ENCODE data around the gene ARL14EP. TPM values are rescaled to one million over a fixed set of nuclear protein-coding genes. Genes with fewer than 3 reads are reported as not detected.

Gene ARL14EP
- total RNA-seq, 1 experiment from 2014 or later, result 15.3 TPM

DNA sequence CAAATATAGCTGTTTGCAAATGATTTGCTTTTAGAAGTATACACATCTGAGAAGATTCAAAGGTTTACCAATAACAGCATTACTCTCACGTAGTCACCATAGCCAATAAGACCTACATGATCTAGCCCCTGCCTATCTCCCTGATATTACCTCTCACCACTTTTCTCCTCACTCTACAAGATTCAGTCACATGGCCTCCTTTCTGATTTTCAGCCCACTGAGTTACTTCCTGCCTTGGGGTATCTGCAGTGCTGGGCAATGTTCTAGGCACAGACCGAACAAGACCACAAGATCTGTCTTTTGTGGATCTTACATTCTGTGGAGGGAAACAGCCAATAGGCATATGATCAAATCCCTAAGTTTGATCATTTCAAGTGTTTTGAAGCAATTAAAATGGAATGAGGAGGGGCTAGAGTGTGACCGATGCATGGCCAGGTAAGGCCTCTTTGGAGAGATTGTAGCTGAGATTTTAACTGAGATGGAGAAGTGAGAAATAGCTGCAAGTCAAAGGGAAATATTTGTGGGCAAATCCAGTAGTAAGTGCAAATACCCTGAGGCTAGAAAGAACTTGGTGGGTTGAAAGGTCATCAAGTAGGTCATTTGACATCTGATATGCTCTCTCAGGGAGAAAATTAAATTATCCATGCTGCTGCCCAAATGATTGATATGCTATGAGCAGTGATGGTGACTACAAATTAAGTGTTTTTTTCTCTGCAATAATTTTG is 43.1 kb downstream of the ARL14EP start:
- Mint-ChIP-seq H3K27me3 (ENCODE audit: low read depth) (no peaks in the 10 kb centered on the region), H3K4me3 (no peak overlapping the region), H3K4me1 (peaks cover 28% of the 10 kb centered on the region), H3K36me3 (0 out of 2 replicates have a peak, but pooled peaks cover 2% of the 10 kb centered on the region), H3K9me3 (peaks cover 13% of the 10 kb centered on the region), H3K27ac (no peak overlapping the region)
- ChIA-PET POLR2A (no interaction called here), CTCF (no interaction called here)
- no peak for ATAC-seq
- TF ChIP-seq, protein P1, sequence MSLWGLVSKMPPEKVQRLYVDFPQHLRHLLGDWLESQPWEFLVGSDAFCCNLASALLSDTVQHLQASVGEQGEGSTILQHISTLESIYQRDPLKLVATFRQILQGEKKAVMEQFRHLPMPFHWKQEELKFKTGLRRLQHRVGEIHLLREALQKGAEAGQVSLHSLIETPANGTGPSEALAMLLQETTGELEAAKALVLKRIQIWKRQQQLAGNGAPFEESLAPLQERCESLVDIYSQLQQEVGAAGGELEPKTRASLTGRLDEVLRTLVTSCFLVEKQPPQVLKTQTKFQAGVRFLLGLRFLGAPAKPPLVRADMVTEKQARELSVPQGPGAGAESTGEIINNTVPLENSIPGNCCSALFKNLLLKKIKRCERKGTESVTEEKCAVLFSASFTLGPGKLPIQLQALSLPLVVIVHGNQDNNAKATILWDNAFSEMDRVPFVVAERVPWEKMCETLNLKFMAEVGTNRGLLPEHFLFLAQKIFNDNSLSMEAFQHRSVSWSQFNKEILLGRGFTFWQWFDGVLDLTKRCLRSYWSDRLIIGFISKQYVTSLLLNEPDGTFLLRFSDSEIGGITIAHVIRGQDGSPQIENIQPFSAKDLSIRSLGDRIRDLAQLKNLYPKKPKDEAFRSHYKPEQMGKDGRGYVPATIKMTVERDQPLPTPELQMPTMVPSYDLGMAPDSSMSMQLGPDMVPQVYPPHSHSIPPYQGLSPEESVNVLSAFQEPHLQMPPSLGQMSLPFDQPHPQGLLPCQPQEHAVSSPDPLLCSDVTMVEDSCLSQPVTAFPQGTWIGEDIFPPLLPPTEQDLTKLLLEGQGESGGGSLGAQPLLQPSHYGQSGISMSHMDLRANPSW (CRISPR knock-in tag; conservative IDR thresholded peaks at IDR 0.05; ENCODE audit: low read depth), result no peak
- TF ChIP-seq, protein P2, sequence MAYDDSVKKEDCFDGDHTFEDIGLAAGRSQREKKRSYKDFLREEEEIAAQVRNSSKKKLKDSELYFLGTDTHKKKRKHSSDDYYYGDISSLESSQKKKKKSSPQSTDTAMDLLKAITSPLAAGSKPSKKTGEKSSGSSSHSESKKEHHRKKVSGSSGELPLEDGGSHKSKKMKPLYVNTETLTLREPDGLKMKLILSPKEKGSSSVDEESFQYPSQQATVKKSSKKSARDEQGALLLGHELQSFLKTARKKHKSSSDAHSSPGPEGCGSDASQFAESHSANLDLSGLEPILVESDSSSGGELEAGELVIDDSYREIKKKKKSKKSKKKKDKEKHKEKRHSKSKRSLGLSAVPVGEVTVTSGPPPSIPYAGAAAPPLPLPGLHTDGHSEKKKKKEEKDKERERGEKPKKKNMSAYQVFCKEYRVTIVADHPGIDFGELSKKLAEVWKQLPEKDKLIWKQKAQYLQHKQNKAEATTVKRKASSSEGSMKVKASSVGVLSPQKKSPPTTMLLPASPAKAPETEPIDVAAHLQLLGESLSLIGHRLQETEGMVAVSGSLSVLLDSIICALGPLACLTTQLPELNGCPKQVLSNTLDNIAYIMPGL (CRISPR knock-in tag; IDR thresholded peaks at IDR 0.05), result no peak
- no peak for TF ChIP-seq SMAD3 (CRISPR knock-in tag; IDR thresholded peaks at IDR 0.05; ENCODE audit: borderline replicate concordance)
- no peak for TF ChIP-seq ZNF263 (CRISPR knock-in tag; IDR thresholded peaks at IDR 0.05; ENCODE audit: low read depth)
- TF ChIP-seq, protein P3, sequence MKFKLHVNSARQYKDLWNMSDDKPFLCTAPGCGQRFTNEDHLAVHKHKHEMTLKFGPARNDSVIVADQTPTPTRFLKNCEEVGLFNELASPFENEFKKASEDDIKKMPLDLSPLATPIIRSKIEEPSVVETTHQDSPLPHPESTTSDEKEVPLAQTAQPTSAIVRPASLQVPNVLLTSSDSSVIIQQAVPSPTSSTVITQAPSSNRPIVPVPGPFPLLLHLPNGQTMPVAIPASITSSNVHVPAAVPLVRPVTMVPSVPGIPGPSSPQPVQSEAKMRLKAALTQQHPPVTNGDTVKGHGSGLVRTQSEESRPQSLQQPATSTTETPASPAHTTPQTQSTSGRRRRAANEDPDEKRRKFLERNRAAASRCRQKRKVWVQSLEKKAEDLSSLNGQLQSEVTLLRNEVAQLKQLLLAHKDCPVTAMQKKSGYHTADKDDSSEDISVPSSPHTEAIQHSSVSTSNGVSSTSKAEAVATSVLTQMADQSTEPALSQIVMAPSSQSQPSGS (CRISPR knock-in tag; IDR thresholded peaks at IDR 0.05; ENCODE audit: borderline replicate concordance, low read depth), result no peak
- no peak for TF ChIP-seq CBFB (CRISPR knock-in tag; IDR thresholded peaks at IDR 0.05; ENCODE audit: low read depth)
- TF ChIP-seq, protein P4, sequence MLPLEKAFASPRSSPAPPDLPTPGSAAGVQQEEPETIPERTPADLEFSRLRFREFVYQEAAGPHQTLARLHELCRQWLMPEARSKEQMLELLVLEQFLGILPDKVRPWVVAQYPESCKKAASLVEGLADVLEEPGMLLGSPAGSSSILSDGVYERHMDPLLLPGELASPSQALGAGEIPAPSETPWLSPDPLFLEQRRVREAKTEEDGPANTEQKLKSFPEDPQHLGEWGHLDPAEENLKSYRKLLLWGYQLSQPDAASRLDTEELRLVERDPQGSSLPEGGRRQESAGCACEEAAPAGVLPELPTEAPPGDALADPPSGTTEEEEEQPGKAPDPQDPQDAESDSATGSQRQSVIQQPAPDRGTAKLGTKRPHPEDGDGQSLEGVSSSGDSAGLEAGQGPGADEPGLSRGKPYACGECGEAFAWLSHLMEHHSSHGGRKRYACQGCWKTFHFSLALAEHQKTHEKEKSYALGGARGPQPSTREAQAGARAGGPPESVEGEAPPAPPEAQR (CRISPR knock-in tag; IDR thresholded peaks at IDR 0.05), result no peak
- TF ChIP-seq, protein P5, sequence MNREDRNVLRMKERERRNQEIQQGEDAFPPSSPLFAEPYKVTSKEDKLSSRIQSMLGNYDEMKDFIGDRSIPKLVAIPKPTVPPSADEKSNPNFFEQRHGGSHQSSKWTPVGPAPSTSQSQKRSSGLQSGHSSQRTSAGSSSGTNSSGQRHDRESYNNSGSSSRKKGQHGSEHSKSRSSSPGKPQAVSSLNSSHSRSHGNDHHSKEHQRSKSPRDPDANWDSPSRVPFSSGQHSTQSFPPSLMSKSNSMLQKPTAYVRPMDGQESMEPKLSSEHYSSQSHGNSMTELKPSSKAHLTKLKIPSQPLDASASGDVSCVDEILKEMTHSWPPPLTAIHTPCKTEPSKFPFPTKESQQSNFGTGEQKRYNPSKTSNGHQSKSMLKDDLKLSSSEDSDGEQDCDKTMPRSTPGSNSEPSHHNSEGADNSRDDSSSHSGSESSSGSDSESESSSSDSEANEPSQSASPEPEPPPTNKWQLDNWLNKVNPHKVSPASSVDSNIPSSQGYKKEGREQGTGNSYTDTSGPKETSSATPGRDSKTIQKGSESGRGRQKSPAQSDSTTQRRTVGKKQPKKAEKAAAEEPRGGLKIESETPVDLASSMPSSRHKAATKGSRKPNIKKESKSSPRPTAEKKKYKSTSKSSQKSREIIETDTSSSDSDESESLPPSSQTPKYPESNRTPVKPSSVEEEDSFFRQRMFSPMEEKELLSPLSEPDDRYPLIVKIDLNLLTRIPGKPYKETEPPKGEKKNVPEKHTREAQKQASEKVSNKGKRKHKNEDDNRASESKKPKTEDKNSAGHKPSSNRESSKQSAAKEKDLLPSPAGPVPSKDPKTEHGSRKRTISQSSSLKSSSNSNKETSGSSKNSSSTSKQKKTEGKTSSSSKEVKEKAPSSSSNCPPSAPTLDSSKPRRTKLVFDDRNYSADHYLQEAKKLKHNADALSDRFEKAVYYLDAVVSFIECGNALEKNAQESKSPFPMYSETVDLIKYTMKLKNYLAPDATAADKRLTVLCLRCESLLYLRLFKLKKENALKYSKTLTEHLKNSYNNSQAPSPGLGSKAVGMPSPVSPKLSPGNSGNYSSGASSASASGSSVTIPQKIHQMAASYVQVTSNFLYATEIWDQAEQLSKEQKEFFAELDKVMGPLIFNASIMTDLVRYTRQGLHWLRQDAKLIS (CRISPR knock-in tag; IDR thresholded peaks at IDR 0.05; ENCODE audit: borderline replicate concordance), result no peak
- no peak for TF ChIP-seq TP53 (CRISPR knock-in tag; IDR thresholded peaks at IDR 0.05)
- TF ChIP-seq, protein P6, sequence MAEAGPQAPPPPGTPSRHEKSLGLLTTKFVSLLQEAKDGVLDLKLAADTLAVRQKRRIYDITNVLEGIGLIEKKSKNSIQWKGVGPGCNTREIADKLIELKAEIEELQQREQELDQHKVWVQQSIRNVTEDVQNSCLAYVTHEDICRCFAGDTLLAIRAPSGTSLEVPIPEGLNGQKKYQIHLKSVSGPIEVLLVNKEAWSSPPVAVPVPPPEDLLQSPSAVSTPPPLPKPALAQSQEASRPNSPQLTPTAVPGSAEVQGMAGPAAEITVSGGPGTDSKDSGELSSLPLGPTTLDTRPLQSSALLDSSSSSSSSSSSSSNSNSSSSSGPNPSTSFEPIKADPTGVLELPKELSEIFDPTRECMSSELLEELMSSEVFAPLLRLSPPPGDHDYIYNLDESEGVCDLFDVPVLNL (CRISPR knock-in tag; IDR thresholded peaks at IDR 0.05; ENCODE audit: borderline replicate concordance, low read depth), result no peak
- DNase-seq (ENCODE audit: low spot score), result no peak

All from WTC11 (cell line).